Uterus (tissue), 4 donors: Measurements from ENCODE around the gene NHLH1. TPM values are rescaled to one million over a fixed set of nuclear protein-coding genes. Genes with fewer than 3 reads are reported as not detected.
A peak's percentile ranks its signal among the peaks of the same experiment; 100 is the strongest.

Experiments used
- DNase-seq, 2 donors: peaks; one replicate each; pipeline ENCODE4 v3.0.0-alpha.2; 2019 to 2020
- H3K27ac ChIP-seq, 2 donors: fragments of 200-600 bp; sonication (generic); 1 replicate in 1 of 2; 2 replicates in 1 of 2; pipeline ENCODE4 v1.5.1; 2016 to 2018
- H3K27me3 ChIP-seq, 2 donors: fragments of 200-600 bp; sonication (generic); one replicate each; pipeline ENCODE4 v1.5.1; 2018 to 2019; ENCODE audit warnings: control low read depth in 1 of 2
- H3K36me3 ChIP-seq, 2 donors: fragments of 200-600 bp; sonication (generic); one replicate each; pipeline ENCODE4 v1.5.1; 2019; ENCODE audit warnings: control low read depth in 1 of 2
- H3K4me1 ChIP-seq, 2 donors: fragments of 200-600 bp; sonication (generic); one replicate each; pipeline ENCODE4 v1.5.1; 2018 to 2019; ENCODE audit warnings: control low read depth in 1 of 2
- H3K4me3 ChIP-seq, 2 donors: fragments of 200-600 bp; sonication (generic); 1 replicate in 1 of 2; 2 replicates in 1 of 2; pipeline ENCODE4 v1.5.1; 2018 to 2019; ENCODE audit warnings: mild to moderate bottlenecking in 1 of 2
- H3K9me3 ChIP-seq, 2 donors: fragments of 200-600 bp; sonication (generic); one replicate each; pipeline ENCODE4 v1.5.1; 2019; ENCODE audit warnings: control low read depth in 1 of 2
- POLR2A ChIP-seq, 2 donors: fragments of 450-650 bp; IDR thresholded peaks; one replicate each; pipeline ENCODE4 v1.6.1; 2016; ENCODE audit warnings: antibody characterized with exemption in 2 of 2, mild to moderate bottlenecking in 1 of 2, moderate library complexity in 1 of 2
- intact Hi-C: fragments of 100-400 bp; cut with DNase I; formaldehyde crosslinking; loops from one replicate; pipeline ENCODE4 v1.15.1; 2023; ENCODE audit warnings: low total_unique reads
- total RNA-seq, 4 donors: library from RNA; depleted of rRNA in 3 of 4; stranded (reverse); fragments of >200 nt in 3 of 4; gene quantifications; one replicate each; pipeline versions ENCODE4 v1.1.0 to v1.2.4, GENCODE V29; 2014 to 2023
- TF ChIP-seq, protein P1 (sequence below), 4 experiments: fragments of 200-600 bp in 2 of 4; fragments of 450-650 bp in 2 of 4; sonication (generic) in 2 of 4; IDR thresholded peaks; one replicate each; pipeline ENCODE4 v1.5.1; 2016 to 2019; ENCODE audit warnings: antibody characterized with exemption in 4 of 4, mild to moderate bottlenecking in 2 of 4, moderate library complexity in 1 of 4
- donor health status: DM: yes; HTN: yes; CAD: no.

Gene NHLH1
- total RNA-seq, 4 donors from 2014 or later: not detected

- intact Hi-C loops: no loop called here
- no peak for DNase-seq
- Histone ChIP-seq H3K4me3 (peak overlapping the region; percentile 61 to 71), H3K9me3 (no peaks in the 10 kb centered on the region), H3K27me3 (no peaks in the 10 kb centered on the region), H3K4me1 (no peaks in the 10 kb centered on the region), H3K36me3 (no peaks in the 10 kb centered on the region), H3K27ac (peak overlapping the region; percentile 77)
- TF ChIP-seq, protein P1, sequence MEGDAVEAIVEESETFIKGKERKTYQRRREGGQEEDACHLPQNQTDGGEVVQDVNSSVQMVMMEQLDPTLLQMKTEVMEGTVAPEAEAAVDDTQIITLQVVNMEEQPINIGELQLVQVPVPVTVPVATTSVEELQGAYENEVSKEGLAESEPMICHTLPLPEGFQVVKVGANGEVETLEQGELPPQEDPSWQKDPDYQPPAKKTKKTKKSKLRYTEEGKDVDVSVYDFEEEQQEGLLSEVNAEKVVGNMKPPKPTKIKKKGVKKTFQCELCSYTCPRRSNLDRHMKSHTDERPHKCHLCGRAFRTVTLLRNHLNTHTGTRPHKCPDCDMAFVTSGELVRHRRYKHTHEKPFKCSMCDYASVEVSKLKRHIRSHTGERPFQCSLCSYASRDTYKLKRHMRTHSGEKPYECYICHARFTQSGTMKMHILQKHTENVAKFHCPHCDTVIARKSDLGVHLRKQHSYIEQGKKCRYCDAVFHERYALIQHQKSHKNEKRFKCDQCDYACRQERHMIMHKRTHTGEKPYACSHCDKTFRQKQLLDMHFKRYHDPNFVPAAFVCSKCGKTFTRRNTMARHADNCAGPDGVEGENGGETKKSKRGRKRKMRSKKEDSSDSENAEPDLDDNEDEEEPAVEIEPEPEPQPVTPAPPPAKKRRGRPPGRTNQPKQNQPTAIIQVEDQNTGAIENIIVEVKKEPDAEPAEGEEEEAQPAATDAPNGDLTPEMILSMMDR (IDR thresholded peaks at IDR 0.05): no peak
- no peak for TF ChIP-seq POLR2A (IDR thresholded peaks at IDR 0.05)
Measured at GRCh38 chr1:160399544-160400222, 32.8 kb downstream of the NHLH1 start.

- H3K27ac ChIP-seq: peak within 1 kb of the TSS; percentile 77
- H3K27me3 ChIP-seq: no peaks in the 10 kb centered on the region
- TF ChIP-seq, protein P1 (IDR thresholded peaks at IDR 0.05): peak in 1 of 4 experiments; percentile 5
- TF ChIP-seq POLR2A (IDR thresholded peaks at IDR 0.05): no peak
- no peaks in the 10 kb centered on the region for H3K4me1 ChIP-seq
- intact Hi-C loops: no loop called here
- peak; percentile 81 to 87 for DNase-seq
- H3K36me3 ChIP-seq: no peaks in the 10 kb centered on the region
- peak within 1 kb of the TSS; percentile 61 to 71 for H3K4me3 ChIP-seq
- no peaks in the 10 kb centered on the region for H3K9me3 ChIP-seq
Measured at GRCh38 chr1:160400223-160400645, 33.4 kb downstream of the NHLH1 start, which contains the start of gene VANGL2. Gene VANGL2 (plus strand): TSS chr1:160400564. CDS start chr1:160415838, 15,274 bp downstream.

- TF ChIP-seq POLR2A (IDR thresholded peaks at IDR 0.05): no peak
- TF ChIP-seq, protein P1 (IDR thresholded peaks at IDR 0.05): no peak
- Histone ChIP-seq H3K4me3 (peak overlapping the region; percentile 61 to 71), H3K27ac (peak overlapping the region; percentile 77), H3K9me3 (no peaks in the 10 kb centered on the region), H3K27me3 (no peaks in the 10 kb centered on the region), H3K36me3 (no peaks in the 10 kb centered on the region), H3K4me1 (no peaks in the 10 kb centered on the region)
- DNase-seq: peak in 1 of 2 donors; percentile 31
- intact Hi-C loops: no loop called here
Measured at GRCh38 chr1:160400646-160401486, 34.0 kb downstream of the NHLH1 start.

DNA sequence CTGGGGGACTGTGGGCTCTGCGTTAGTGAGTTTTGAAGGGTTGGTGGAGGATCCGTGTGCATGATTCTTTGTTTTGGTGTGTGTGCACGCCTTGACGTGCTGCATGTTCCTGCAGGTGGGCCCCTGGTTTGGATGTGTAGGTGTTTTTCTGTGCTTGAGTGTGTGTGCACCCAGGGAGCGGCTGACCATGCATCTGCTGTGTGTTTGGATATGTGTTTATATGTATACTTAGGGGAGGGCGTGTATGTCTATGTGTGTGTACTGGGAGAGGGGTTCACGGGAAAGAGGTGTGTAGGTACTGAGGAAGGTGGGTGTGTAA lies 34.6 kb downstream of the NHLH1 start:
- intact Hi-C loops: no loop called here
- Histone ChIP-seq H3K4me3 (peak overlapping the region; percentile 61 to 71), H3K27ac (peak overlapping the region; percentile 77)

More for the DNA sequence above, 34.6 kb downstream of the NHLH1 start:
- Histone ChIP-seq H3K36me3 (no peaks in the 10 kb centered on the region), H3K27me3 (no peaks in the 10 kb centered on the region), H3K9me3 (no peaks in the 10 kb centered on the region), H3K4me1 (no peaks in the 10 kb centered on the region)
- TF ChIP-seq, protein P1 (IDR thresholded peaks at IDR 0.05): no peak
- TF ChIP-seq POLR2A (IDR thresholded peaks at IDR 0.05): no peak
- no peak for DNase-seq
